Tongue (tissue), 2 donors: ENCODE data around the gene GRAMD2B. TPM values are rescaled to one million over a fixed set of nuclear protein-coding genes. Genes with fewer than 3 reads are reported as not detected.
"Not testable (repeated sequence)": the region's sequence is repeated elsewhere in the genome, so short reads cannot be mapped to it uniquely, and the experiment has no call there.

ENCODE experiments used
- DNase-seq: peaks from one replicate; pipeline ENCODE4 v3.0.0-alpha.2; 2015
- total RNA-seq: library from RNA; depleted of rRNA; stranded (reverse); fragments of >200 nt; gene quantifications from one replicate; pipeline ENCODE4 v1.2.3, GENCODE V29; 2014

GRAMD2B gene
- total RNA-seq, 1 donor from 2014 or later: 16.2 TPM

GRCh38 chr5:126513703-126514102 is 90.5 kb downstream of the GRAMD2B start:
- no peak for DNase-seq

- DNase-seq: no peak
These were observed 90.9 kb downstream of the GRAMD2B start for GRCh38 chr5:126514131-126514557.

- no peak for DNase-seq
These were observed 91.4 kb downstream of the GRAMD2B start for GRCh38 chr5:126514558-126515141.

- no peak for DNase-seq
These were observed 92.1 kb downstream of the GRAMD2B start for GRCh38 chr5:126515337-126515736.

GRCh38 chr5:126516133-126516532 is 92.9 kb downstream of the GRAMD2B start:
- DNase-seq: peak; percentile 84

- DNase-seq: no peak
These were observed 93.6 kb downstream of the GRAMD2B start for GRCh38 chr5:126516852-126517251.

GRCh38 chr5:126519223-126519622 is 96.0 kb downstream of the GRAMD2B start:
- DNase-seq: not testable (repeated sequence)

- DNase-seq: peak; percentile 64
These were observed 96.7 kb downstream of the GRAMD2B start for GRCh38 chr5:126519637-126520592.

- DNase-seq: no peak
These were observed 97.4 kb downstream of the GRAMD2B start for GRCh38 chr5:126520593-126520953.

GRCh38 chr5:126521130-126521529 is 97.9 kb downstream of the GRAMD2B start:
- DNase-seq: no peak

GRCh38 chr5:126523818-126524510 is 100.8 kb downstream of the GRAMD2B start:
- DNase-seq: no peak

GRCh38 chr5:126525630-126526245 is 102.5 kb downstream of the GRAMD2B start:
- no peak for DNase-seq

- no peak for DNase-seq
These were observed 103.3 kb downstream of the GRAMD2B start for GRCh38 chr5:126526493-126526892.

GRCh38 chr5:126527158-126527557 is 103.9 kb downstream of the GRAMD2B start:
- no peak for DNase-seq

- no peak for DNase-seq
These were observed 104.7 kb downstream of the GRAMD2B start for GRCh38 chr5:126527892-126528291.

GRCh38 chr5:126531543-126532120 is 108.4 kb downstream of the GRAMD2B start:
- peak; percentile 71 for DNase-seq

- DNase-seq: no peak
These were observed 111.3 kb downstream of the GRAMD2B start for GRCh38 chr5:126534553-126534952.

- DNase-seq: no peak
These were observed 112.8 kb downstream of the GRAMD2B start for GRCh38 chr5:126535856-126536545.

GRCh38 chr5:126536874-126537273 is 113.7 kb downstream of the GRAMD2B start:
- DNase-seq: no peak

- no peak for DNase-seq
These were observed 115.4 kb downstream of the GRAMD2B start for GRCh38 chr5:126538579-126538978.

GRCh38 chr5:126540631-126541030 is 117.4 kb downstream of the GRAMD2B start:
- DNase-seq: no peak
